GM19240 (cell line): Measurements from ENCODE around the gene UPF1.
"Not testable (repeated sequence)": the region's sequence is repeated elsewhere in the genome, so short reads cannot be mapped to it uniquely, and the experiment has no call there.

Source experiments
- DNase-seq: peaks from one replicate; pipeline ENCODE4 v3.0.0; 2011; ENCODE audit warnings: low spot score; ENCODE audit not compliant: insufficient read length

The UPF1 gene

GRCh38 chr19:18898607-18899408 is 67.0 kb downstream of the UPF1 start:
- no peak for DNase-seq

- no peak for DNase-seq
Observed at GRCh38 chr19:18899624-18900560, 68.1 kb downstream of the UPF1 start.

- no peak for DNase-seq
Observed at GRCh38 chr19:18900700-18901481, 69.1 kb downstream of the UPF1 start.

GRCh38 chr19:18901491-18901890 is 69.7 kb downstream of the UPF1 start:
- DNase-seq = no peak

GRCh38 chr19:18902519-18902918 is 70.8 kb downstream of the UPF1 start:
- DNase-seq = not testable (repeated sequence)

- no peak for DNase-seq
Observed at GRCh38 chr19:18903156-18904037, 71.6 kb downstream of the UPF1 start.

GRCh38 chr19:18904334-18905057 is 72.7 kb downstream of the UPF1 start:
- no peak for DNase-seq

GRCh38 chr19:18905058-18905456 is 73.3 kb downstream of the UPF1 start:
- no peak for DNase-seq

GRCh38 chr19:18905513-18906236 is 73.9 kb downstream of the UPF1 start:
- no peak for DNase-seq

- DNase-seq = no peak
Observed at GRCh38 chr19:18906605-18907519, 75.1 kb downstream of the UPF1 start.

- DNase-seq = no peak
Observed at GRCh38 chr19:18908917-18909619, 77.3 kb downstream of the UPF1 start.

- DNase-seq = no peak
Observed at GRCh38 chr19:18910010-18910409, 78.3 kb downstream of the UPF1 start.

- no peak for DNase-seq
Observed at GRCh38 chr19:18910801-18911436, 79.2 kb downstream of the UPF1 start.

GRCh38 chr19:18912933-18913332 is 81.2 kb downstream of the UPF1 start:
- DNase-seq = no peak

GRCh38 chr19:18913466-18913865 is 81.7 kb downstream of the UPF1 start:
- DNase-seq = no peak

- DNase-seq = no peak
Observed at GRCh38 chr19:18915639-18916038, 83.9 kb downstream of the UPF1 start.

- DNase-seq = not testable (repeated sequence)
Observed at GRCh38 chr19:18917593-18917992, 85.8 kb downstream of the UPF1 start.
